ENCODE data around the gene GSN.

DNA sequence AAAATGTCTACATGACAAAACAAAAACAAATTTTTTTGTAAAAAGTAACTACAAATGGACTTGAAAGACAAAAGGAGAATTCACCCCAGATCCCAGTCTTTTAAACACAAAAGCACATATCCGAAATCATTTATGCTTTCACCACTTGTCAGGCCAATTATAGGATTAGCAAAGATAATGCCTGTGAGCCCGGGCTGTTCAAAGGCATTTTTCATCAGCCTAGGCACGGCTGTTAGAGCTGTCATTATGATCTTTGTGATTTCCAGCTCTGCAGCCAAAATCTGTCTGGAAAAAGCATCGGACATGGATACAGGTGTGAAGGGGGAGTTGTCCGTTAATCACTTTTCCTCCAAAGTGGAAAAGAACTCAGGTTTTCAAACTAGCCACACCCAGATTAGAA lies 42.7 kb upstream of the GSN start:
- TF ChIP-seq SIN3A (IDR thresholded peaks at IDR 0.05; ENCODE audit: low read depth, low read length): no peak
- no peak for TF ChIP-seq EZH2 (IDR thresholded peaks at IDR 0.05; ENCODE audit: borderline replicate concordance, control insufficient read depth, low read depth, low read length)
- TF ChIP-seq POLR2A (IDR thresholded peaks at IDR 0.05; ENCODE audit: low read depth, low read length): no peak
- no peak for TF ChIP-seq BCL11A (IDR thresholded peaks at IDR 0.05; ENCODE audit: low read depth, low read length)
- TF ChIP-seq, protein P1, sequence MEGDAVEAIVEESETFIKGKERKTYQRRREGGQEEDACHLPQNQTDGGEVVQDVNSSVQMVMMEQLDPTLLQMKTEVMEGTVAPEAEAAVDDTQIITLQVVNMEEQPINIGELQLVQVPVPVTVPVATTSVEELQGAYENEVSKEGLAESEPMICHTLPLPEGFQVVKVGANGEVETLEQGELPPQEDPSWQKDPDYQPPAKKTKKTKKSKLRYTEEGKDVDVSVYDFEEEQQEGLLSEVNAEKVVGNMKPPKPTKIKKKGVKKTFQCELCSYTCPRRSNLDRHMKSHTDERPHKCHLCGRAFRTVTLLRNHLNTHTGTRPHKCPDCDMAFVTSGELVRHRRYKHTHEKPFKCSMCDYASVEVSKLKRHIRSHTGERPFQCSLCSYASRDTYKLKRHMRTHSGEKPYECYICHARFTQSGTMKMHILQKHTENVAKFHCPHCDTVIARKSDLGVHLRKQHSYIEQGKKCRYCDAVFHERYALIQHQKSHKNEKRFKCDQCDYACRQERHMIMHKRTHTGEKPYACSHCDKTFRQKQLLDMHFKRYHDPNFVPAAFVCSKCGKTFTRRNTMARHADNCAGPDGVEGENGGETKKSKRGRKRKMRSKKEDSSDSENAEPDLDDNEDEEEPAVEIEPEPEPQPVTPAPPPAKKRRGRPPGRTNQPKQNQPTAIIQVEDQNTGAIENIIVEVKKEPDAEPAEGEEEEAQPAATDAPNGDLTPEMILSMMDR (IDR thresholded peaks at IDR 0.05 in 2 of 3, conservative IDR thresholded peaks at IDR 0.05 in 1 of 3; ENCODE audit: control insufficient read depth in 2 of 3, extremely low read depth in 1 of 3, insufficient read depth in 1 of 3, low read depth in 3 of 3, low read length in 3 of 3): no peak
